Lower leg skin (tissue), 3 donors: ENCODE data around the gene SHROOM3.

Source experiments
- POLR2A ChIP-seq, 2 donors: fragments of 450-650 bp; IDR thresholded peaks; one replicate each; pipeline ENCODE4 v1.6.1; 2016 to 2017; ENCODE audit warnings: antibody characterized with exemption in 2 of 2, mild to moderate bottlenecking in 1 of 2, moderate library complexity in 1 of 2
- TF ChIP-seq, protein P1 (sequence below), 3 donors: fragments of 450-650 bp; IDR thresholded peaks; one replicate each; pipeline ENCODE4 v1.5.1; 2016; ENCODE audit warnings: antibody characterized with exemption in 3 of 3, mild to moderate bottlenecking in 3 of 3, moderate library complexity in 2 of 3

DNA sequence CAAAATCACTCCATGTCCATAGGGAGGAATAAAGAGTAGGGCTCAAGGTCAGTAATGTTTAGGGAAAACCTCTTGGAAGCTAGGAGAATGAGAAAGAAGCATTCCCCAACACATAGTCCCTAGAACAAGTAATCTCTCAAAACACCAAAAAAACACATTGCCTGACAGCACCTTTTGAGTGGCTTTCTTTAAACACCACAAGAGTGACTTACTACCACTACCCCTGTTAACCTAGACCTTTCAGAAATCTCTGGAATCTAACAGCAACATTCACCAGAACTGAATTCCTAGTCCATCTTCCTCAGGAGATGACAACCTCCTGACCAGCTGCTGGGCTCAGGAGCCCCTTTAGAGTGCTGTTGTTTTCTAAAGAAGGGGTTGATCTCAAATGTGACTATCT is 320.7 kb downstream of the SHROOM3 start:
- TF ChIP-seq, protein P1, sequence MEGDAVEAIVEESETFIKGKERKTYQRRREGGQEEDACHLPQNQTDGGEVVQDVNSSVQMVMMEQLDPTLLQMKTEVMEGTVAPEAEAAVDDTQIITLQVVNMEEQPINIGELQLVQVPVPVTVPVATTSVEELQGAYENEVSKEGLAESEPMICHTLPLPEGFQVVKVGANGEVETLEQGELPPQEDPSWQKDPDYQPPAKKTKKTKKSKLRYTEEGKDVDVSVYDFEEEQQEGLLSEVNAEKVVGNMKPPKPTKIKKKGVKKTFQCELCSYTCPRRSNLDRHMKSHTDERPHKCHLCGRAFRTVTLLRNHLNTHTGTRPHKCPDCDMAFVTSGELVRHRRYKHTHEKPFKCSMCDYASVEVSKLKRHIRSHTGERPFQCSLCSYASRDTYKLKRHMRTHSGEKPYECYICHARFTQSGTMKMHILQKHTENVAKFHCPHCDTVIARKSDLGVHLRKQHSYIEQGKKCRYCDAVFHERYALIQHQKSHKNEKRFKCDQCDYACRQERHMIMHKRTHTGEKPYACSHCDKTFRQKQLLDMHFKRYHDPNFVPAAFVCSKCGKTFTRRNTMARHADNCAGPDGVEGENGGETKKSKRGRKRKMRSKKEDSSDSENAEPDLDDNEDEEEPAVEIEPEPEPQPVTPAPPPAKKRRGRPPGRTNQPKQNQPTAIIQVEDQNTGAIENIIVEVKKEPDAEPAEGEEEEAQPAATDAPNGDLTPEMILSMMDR (IDR thresholded peaks at IDR 0.05): no peak
- no peak for TF ChIP-seq POLR2A (IDR thresholded peaks at IDR 0.05)
